PC-9 (cell line): ENCODE results near the gene NVL.

ENCODE experiments used
- EZH2 ChIP-seq: fragments of 200-600 bp; sonication (generic); IDR thresholded peaks from 2 replicates; pipeline ENCODE4 v1.8.0; 2017; ENCODE audit warnings: antibody characterized with exemption, low read depth
- TF ChIP-seq, protein P1 (sequence below): fragments of 200-600 bp; sonication (generic); conservative IDR thresholded peaks from 2 replicates; pipeline ENCODE4 v1.6.1; 2017; ENCODE audit warnings: mixed run types, antibody characterized with exemption, mild to moderate bottlenecking, moderate library complexity

- TF ChIP-seq, protein P1, sequence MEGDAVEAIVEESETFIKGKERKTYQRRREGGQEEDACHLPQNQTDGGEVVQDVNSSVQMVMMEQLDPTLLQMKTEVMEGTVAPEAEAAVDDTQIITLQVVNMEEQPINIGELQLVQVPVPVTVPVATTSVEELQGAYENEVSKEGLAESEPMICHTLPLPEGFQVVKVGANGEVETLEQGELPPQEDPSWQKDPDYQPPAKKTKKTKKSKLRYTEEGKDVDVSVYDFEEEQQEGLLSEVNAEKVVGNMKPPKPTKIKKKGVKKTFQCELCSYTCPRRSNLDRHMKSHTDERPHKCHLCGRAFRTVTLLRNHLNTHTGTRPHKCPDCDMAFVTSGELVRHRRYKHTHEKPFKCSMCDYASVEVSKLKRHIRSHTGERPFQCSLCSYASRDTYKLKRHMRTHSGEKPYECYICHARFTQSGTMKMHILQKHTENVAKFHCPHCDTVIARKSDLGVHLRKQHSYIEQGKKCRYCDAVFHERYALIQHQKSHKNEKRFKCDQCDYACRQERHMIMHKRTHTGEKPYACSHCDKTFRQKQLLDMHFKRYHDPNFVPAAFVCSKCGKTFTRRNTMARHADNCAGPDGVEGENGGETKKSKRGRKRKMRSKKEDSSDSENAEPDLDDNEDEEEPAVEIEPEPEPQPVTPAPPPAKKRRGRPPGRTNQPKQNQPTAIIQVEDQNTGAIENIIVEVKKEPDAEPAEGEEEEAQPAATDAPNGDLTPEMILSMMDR, result no peak
- TF ChIP-seq EZH2, result no peak
Measured at GRCh38 chr1:224235813-224236493, 94.0 kb downstream of the NVL start.
